ENCODE data around the gene CDH22. TPM values are rescaled to one million over a fixed set of nuclear protein-coding genes. Genes with fewer than 3 reads are reported as not detected.

CDH22 gene
- total RNA-seq, 1 donor from 2014 or later: 0.09 TPM

DNA sequence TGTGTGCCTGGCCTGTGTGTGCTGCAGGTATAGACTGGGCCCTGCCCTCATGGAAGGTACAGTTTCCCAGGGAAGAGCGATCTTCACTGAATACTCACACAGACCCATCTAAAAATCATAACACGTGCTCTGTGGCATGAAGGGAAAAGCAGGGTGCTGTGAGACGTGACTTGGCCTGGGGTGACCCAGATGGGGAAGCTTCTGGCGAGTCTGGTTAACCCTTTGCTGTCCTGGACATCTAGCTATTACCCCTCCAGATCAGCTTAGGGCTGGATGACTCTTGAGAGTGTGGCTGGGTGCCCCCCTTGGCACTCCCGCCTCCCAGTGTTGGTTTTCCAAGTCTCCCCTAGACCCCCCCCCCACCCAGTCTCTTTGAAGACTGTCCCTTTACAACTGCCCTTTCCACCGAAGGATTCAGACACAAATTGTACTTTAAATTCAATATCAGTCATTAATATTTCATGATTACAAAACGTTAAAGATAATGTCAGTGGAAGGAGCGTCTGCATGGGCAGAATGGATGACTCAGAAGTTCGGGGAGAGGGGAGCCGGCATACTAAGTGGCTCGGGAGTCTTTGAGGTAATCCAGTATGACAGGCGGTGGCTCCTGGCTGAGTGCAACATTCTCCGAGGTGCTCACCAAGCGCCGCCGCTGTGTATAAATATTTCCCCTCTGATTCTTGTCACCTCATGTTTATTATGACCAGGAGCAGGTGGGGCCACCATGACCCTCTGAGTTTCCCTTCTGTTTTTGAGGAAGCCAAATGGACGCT lies 112.8 kb downstream of the CDH22 start:
- no peak for DNase-seq (ENCODE audit: low spot score)

DNA sequence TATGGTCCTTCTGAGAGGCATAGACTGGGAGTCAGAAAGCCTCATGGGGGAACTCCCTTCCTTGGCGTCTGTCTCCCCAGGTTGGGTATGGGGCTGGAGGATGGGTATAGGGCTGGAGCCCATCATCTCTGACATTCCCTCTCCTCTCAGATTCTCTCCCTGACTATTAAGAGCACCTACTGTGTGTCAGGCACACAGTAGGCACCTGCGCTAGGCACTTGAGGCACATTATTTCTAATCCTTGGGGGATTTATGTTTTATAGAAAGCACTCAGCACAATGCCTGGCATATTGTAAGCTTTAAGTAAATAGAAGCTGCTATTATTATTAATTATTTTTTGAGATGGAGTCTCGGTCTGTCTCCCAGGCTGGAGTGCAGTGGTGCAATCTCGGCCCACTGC lies 113.9 kb downstream of the CDH22 start:
- DNase-seq (ENCODE audit: low spot score): no peak

DNA sequence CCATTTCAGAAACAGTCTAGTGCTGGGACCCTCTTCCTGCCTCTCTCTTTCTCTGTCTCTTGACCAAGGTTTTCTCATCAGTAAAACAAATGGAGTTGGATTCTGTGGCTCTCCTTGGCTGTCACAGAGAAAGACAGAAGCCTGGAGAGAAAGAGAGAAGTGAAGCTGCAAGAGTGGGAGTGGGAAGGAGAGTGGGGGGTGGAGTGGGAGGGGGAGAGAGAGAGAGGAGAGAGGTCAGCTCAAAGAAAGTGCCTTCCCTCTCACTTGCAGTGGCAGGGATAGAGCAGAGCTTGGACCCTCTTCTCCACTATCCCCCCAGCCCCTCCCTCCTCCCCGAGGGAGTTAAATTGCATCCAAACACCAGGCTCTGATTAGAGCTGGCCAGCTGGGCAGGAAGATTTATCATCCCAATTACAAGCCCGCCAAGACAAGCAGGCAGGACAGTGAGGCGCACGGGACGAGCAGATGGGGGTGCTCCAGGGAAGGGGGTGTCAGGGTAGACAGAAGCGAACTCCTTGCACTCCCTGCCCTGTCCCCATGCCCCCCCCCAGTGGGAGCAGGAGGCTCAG lies 115.8 kb downstream of the CDH22 start:
- DNase-seq (ENCODE audit: low spot score): no peak

DNA sequence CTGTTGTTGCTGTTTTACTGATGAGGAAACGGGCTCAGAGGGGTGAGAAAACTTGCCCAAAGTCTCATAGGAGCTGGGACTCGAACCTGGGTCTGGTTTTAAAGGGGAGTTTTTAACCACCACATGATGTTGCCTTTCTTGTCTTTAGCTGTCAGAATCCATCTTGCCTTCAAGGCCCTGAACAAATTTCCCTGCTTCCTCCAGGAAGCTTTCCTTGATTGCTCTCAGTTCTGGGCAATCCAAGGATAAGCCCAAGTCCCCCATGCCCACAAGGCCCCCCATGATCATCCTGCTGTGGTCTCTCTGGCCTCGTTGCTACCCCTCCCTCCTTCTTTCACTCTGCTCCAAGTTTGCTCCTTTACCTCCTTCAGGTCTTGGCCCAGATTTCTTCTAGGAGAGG lies 116.7 kb downstream of the CDH22 start:
- DNase-seq (ENCODE audit: low spot score): no peak

DNA sequence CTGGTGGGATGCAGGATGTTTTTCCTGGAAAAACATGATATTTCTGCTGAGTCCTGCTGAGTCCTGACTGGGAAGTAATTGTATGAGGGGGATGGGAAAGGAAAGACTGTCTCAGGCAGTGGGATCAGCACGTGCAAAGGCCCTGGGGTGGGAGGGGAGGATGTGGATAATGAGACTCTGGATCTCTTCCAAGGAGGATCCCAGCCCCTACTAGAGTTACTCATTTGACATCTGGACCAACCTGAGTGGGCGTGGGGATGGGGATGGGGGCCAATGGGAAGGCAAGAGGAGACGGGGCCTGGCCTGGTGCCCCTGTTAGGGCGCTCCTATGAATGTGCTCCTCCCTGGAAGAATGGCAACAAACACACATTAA lies 117.1 kb downstream of the CDH22 start:
- no peak for DNase-seq (ENCODE audit: low spot score)

DNA sequence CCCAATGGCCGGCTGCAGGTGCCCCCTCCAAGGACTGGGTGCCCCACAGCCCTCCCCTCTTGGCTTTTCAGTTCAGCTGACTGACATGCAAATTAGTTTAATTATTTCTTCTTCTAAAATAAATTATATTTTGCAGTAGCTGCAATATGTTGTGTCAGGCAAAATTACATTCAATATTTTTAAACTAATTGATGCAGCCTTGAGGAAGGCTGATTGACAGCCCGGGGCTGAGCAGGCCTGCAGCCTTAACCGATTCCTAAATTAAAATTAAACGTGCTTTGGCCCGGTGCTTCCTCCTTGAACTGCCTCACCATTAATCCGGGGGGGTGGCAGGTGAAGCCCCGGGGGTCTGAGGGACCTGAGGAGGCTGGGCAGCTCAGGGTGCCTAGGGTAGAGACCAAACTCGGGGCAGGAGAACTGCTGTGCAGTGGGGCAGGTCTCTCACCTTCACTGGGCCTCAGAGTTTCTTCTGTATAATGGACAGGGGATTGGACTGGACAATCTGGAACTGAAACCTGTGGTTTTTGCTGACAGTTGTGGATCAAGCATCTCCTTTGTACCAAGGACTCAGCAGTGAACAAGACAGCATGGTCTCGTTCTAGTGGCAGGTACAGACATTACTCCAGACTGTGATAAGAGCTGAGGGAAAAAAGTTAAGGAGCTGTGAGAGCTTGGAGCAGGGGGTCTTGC lies 117.7 kb downstream of the CDH22 start:
- DNase-seq (ENCODE audit: low spot score): no peak

DNA sequence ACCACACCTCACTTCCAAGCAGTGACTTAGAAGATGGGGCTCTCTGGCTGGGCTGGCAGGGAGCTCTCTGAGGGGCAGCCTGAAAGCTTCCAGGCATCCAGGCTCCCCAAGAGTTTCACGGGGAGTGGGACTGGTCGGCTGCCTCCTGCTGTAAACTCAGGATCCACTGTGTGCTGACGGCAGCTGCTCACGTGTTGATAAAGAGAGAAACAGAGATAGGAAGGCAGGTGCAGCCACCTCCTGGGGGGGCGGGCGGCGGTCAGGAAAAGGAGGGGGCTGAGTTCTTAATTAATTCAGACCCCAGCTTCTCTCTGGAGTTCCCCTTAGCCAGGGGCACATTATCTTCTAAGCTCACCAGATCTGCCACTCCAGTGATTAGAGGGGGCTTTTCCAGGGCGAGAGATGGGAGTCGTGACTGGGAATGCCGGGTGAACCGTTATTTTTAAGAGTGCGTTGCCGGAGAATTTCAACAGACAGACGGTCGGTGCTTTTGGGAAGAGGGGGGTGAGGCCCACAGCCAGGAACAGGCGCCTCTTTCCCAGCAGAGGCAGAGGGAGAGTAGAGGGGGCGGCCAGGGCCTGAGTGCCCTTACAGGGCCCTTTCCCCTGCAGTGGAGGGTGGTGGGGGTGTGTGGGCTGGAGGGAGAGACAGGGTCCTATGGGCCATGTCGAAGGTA lies 119.3 kb downstream of the CDH22 start:
- no peak for DNase-seq (ENCODE audit: low spot score)

DNA sequence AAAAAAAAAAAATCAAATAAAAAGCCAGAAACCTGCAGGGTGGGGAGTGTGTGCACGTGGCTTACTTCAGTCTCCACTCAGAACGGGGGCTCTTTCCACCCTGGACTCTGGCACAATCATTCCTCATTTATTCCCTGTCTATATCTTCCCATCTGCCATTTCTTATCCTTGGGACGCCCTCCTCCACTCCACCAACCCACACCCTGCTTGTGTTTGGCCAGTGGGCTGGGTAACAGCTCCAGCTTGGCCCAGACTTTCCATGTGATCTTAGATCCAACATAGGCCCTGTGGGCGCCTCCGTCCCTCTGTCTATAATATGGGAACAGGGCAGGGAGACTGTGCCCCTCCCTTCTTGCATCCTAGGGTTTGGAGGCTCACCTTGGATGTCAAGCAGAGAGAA lies 122.1 kb downstream of the CDH22 start:
- DNase-seq (ENCODE audit: low spot score): no peak

DNA sequence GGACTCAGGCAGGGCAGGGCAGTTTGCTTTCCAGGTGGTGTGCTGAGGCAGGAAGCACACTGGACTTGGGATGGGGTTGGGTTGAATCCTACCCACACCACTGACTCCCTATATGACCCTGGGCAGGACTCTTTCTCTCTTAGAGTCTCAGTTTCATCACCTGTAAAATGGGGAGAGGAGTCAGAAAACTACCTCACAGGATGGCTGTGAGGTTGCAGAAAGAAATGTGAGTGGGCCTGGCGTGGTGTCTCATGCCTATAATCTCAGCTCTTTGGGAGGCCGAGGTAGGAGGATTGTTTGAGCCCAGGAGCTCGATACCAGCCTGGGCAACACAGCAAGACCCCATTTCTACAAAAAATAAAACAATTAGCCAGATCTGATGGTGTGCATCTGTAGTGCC lies 122.9 kb downstream of the CDH22 start:
- no peak for DNase-seq (ENCODE audit: low spot score)

DNA sequence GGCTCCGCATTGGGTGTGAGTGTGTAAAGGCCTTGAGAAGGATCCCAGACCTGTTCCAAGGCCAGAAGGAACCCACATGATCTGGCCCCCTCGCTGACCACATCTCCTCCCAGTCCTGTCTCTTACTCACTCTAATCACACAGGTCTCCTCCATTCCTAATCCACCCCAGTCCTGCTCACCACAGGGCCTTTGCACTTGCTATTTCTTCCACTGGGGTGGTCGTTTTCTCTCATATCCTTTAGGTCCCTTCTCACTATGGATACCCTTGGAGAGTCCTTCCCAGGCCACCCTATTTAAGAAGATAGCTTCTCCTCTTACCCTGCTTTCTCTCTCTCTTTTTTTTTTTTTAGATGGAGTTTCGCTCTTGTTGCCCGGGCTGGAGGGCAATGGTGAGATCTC lies 124.5 kb downstream of the CDH22 start:
- no peak for DNase-seq (ENCODE audit: low spot score)

DNA sequence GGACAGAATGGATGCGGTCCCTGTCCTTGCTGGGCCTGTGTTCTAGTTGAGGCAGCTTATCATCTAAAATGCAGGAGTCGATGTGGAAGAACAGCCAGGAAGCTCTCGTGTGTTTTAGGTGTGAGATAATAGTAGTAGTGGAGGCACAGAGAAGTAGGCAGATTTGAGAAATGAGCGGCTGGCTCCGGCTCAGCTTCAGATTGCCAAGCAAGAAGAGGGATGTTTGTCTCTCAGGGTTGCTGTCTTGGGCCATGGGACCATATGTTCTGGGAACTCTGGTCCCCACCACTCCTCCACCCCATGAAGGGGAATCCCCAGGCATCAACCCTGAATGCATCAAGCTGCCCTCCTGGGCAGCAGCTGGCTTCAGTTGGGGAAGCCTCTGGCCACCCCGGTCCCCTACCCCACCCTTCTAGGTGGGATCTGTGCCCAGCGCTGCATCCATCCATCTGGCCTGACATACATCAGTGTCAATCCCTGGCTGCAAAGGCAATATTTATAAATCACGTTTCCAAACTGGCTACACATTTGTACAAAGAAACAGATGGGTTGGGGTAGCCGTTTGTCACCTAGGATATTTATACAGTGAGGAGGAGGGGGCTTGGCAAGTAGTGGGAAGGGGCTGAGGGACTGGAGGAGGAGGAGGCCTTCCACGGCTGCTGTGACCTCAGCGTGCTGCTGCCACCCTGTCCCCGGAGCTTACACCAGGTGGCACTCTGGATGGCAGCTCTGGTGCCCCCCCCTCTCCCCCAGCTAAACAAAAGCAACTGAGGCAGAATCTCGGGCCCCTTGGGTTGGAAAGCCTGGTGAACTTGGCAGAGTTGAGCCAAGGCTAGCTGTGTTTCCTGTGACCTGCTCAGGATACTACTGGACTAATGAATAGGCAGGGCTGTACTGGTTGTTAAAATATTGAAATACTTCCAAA lies 125.8 kb downstream of the CDH22 start:
- DNase-seq (ENCODE audit: low spot score): no peak

DNA sequence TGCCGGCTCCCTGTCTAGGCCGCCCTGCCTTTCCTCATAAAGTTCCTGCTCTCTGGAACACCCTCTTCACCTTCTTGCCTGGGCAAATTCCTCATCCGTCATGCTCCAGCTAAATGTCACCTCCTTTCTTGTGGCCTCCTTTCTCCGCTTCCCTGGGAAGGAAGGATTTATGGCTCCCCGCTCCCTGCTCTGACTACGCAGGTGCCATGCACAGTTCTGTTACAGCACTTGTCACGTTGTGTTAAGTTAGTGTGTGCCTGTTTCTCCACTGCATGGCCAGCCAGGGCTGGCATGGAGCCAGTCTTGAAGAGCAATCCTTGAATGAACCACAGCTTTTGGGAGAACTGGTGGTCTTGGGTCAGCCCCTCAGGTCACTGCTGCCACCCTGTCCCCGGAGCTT lies 128.4 kb downstream of the CDH22 start:
- DNase-seq (ENCODE audit: low spot score): no peak

DNA sequence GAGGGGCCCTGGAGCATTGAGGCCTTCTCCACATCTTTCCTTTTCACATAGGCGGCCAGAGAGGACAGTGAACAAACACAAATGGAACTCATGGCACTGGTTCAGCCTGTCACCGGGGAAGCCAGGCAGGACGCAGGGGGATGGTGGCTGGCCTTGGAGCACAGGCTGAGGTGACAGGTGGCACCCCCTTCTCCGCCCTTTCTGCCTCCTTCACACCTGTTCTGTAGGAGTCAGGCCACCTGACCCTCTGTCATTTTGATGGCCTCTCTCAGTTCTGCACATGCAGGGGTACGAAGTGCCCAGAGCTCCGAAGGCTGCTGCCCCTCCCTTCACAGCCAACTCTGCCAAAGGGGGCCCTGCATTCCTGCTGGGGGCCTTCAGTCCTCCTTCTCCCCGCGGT lies 129.4 kb downstream of the CDH22 start:
- DNase-seq (ENCODE audit: low spot score): no peak

DNA sequence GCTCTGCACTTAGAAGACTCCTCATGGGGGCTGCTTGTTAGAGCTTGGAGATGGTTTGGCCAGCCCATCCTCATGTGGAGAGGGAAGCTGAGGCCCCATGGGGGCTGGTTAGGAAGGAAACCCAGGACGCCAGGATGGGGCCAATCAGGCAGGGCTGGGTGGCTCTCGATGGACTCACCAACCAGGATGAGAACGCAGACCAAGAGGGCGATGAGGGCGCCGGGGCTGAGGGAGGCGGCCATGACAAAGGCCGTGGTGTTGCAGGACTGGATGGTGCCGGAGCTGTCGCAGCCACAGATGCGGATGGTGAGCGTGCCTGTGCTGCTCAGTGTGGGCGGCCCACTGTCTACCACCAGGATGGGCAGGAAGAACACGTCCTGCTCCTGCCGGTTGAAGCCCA lies 130.5 kb downstream of the CDH22 start:
- DNase-seq (ENCODE audit: low spot score): no peak

DNA sequence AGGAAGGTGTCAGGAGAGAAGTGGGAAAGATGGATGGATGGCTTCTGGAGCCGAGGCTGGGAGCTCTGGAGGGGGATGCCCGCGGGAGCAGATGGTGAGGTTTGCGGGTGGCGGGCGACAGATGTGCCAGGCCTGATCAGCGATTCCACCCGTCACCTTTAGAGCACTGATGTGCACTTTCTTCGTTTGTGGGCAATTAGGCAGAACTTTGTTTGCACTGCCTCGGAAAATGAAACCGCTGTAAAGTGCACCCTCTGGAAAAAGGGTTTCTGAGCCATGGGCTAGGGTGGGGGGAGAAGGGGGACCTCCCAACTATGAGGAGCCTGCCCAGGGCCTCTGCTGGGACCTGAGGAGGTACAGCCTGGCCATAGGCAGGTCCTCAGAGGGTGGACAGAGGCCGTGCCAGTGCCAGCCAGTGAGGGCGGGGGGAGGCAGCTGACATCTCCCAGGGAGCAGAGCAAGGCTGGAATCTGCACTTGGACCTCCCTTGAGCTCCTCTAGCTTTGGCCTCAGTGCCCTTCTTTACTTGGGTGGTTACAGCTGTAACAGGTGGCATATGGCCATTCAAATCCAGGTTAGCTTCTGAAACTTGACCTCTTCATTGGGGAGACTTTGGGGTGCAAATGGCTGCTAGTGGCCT lies 131.4 kb downstream of the CDH22 start:
- DNase-seq (ENCODE audit: low spot score): no peak

DNA sequence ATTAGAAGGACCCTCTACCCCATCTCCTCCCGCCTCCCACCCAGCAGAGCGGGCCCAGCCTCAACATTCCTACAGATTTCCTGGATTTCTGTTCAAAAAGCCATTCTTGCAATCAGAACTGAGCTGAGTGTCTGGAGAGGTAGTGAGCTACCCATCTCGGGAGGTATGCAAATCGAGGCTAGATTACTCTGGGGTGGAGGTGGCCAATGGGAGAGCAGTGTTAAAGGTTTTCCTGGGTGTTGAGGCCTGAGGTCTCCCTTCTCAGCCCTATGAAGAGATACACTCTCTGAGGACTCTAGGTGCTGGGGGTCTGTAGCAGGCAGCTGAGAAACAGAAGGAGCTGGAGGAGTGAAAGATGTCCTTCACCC lies 133.2 kb downstream of the CDH22 start:
- DNase-seq (ENCODE audit: low spot score): no peak

DNA sequence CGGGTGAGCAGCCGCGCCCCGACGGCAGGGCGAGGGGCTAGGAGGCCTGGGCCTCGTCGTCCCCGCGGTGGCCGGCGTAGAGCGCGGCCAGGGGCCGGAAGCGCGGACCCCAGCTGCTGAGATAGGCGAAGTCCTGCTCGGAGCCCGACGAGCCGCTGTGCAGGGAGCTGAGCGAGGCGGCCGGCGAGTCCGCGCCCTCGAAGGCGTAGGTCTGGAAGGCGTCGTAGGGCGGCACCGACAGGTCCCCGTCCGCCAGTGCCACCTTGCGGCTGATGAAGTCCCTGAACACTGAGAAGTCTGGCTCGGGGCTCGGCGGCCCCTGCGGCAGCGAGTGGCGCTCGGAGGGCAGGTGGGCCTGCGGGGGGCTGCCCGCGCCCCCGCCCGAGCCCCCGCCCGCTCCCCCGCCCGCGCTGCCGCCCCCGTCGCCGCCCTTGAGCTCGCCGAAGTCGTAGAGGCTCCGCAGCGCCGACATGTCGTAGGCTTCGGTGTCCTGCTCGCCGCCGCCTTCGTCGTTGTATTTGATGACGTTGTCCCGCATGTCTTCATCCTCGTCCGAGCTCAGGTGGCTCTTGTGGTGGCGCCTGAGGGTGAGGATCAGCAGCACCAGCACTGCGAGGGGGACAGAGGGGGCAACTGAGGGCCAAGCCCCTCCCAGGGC lies 133.7 kb downstream of the CDH22 start:
- DNase-seq (ENCODE audit: low spot score): peak; percentile 60

DNA sequence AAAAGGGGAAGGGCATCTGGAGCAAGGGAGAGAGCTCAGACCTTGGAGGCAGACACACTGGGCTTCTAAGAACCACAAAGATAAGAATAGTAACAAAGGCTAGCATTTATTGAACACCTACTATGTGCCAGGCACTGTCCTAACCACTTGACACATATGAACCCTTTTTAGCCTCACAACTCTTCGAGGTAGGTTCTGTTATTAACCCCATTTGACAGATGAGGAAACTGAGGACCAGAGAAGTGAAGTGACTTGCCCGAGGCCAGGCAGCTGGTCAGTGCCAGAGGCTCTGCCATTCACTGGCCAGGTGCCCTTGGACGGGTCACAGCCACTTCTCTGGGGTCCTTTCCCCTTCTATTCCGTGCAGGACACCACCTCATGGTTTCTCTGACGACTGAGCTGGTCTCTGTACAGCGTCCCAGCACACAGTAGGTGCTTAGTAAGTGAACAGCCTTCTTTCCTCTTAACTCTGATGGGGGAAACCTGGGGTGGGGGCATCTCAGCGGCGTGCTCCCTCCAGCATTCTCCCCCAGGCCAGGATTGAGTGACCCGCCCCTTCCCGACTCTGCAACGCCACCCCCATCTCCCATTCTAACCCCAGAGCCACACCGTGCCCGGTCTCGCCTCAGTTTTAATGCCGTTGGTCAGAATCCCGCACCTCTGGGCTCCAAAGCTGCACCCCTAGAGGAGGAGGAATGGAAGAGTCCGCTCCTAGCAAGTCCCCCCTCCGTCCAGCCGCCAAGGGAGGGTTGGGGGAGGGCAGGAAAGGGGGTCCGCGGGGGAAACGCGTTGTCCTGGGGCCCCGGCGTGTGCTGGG lies 134.4 kb downstream of the CDH22 start:
- DNase-seq (ENCODE audit: low spot score): no peak

DNA sequence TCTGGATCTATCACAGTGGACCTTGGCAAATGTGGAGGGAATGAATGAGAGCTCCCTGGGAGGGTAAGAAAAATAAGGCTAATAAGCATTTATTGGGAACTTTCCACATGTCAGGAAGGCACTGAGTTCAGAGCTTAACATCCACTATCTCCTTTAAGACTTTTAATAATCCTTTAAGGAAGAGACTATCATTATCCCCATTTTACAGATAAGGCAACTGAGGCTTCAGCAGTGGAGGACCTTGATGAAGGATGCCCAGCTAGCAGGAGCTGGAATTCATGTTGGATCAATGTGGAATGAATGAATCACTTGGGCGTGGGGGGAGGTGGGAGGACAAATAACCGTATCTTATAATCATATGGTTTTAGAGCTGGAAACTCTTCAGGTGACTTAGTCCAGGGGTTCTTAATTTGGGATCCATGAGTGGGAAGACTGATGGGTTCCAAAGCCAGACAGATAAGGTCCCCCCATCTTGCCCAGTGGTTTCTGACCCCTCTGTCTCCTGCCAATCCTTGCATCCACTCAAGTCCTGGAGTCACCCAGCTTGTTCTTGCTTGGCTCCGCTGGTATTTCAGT lies 135.2 kb downstream of the CDH22 start:
- DNase-seq (ENCODE audit: low spot score): no peak

All from mucosa of gallbladder (tissue), 1 donor.